GM12878 (cell line): ENCODE results near the gene PATL2. TPM values are rescaled to one million over a fixed set of nuclear protein-coding genes. Genes with fewer than 3 reads are reported as not detected.

Experiments used
- BACH1 ChIP-seq: fragments of 450-650 bp; IDR thresholded peaks from 2 replicates; pipeline ENCODE4 v1.6.1; 2017; ENCODE audit warnings: mild to moderate bottlenecking, borderline replicate concordance
- BCL3 ChIP-seq: IDR thresholded peaks from 2 replicates; pipeline ENCODE4 v1.6.1; 2011; ENCODE audit warnings: borderline replicate concordance, low read depth, mild to moderate bottlenecking, moderate library complexity, low read length; ENCODE audit not compliant: insufficient read depth, poor library complexity, severe bottlenecking
- BMI1 ChIP-seq: fragments of 450-650 bp; IDR thresholded peaks from 2 replicates; pipeline ENCODE4 v1.6.1; 2016; ENCODE audit warnings: mild to moderate bottlenecking, moderate library complexity, borderline replicate concordance
- CBFB ChIP-seq: IDR thresholded peaks from 2 replicates; pipeline ENCODE4 v1.6.1; 2016; ENCODE audit warnings: antibody characterized with exemption, low read depth
- CBX3 ChIP-seq: fragments of 200-600 bp; sonication (generic); IDR thresholded peaks from 2 replicates; pipeline ENCODE4 v1.6.1; 2016; ENCODE audit warnings: low read depth, borderline replicate concordance
- CBX5 ChIP-seq: sonication (generic); IDR thresholded peaks from 2 replicates; pipeline ENCODE4 v1.6.1; 2016; ENCODE audit warnings: low read depth, moderate library complexity, mild to moderate bottlenecking, inconsistent platforms
- ETV6 ChIP-seq, 2 experiments: fragments of 450-650 bp in 1 of 2; IDR thresholded peaks in 1 of 2; conservative IDR thresholded peaks in 1 of 2; 2 replicates each; pipeline ENCODE4 v1.6.1; 2014; ENCODE audit warnings: antibody characterized with exemption in 1 of 2, borderline replicate concordance in 1 of 2, low read depth in 1 of 2, mild to moderate bottlenecking in 1 of 2, moderate library complexity in 1 of 2
- GATAD2B ChIP-seq: fragments of 450-650 bp; conservative IDR thresholded peaks from 2 replicates; pipeline ENCODE4 v1.6.1; 2017; ENCODE audit warnings: low read depth, mild to moderate bottlenecking, moderate library complexity
- HDAC6 ChIP-seq: fragments of 200-600 bp; sonication (generic); IDR thresholded peaks from one replicate; pipeline ENCODE4 v1.8.0; 2017; ENCODE audit warnings: antibody characterized with exemption; ENCODE audit not compliant: unreplicated experiment
- IKZF2 ChIP-seq, 2 experiments: fragments of 450-650 bp; IDR thresholded peaks; 2 replicates each; pipeline ENCODE4 v1.6.1; 2017; ENCODE audit warnings: mild to moderate bottlenecking in 2 of 2, moderate library complexity in 2 of 2
- MLLT1 ChIP-seq: fragments of 450-650 bp; IDR thresholded peaks from 2 replicates; pipeline ENCODE4 v1.6.1; 2016; ENCODE audit warnings: mild to moderate bottlenecking
- NR2C2 ChIP-seq: IDR thresholded peaks from 2 replicates; pipeline ENCODE4 v1.6.1; 2011; ENCODE audit warnings: borderline replicate concordance, low read depth; ENCODE audit not compliant: control insufficient read depth, insufficient read length
- PML ChIP-seq: IDR thresholded peaks from 2 replicates; pipeline ENCODE4 v1.6.1; 2012; ENCODE audit warnings: low read length, inconsistent platforms
- POLR2AphosphoS5 ChIP-seq: IDR thresholded peaks from 2 replicates; pipeline ENCODE4 v1.6.1; 2011; ENCODE audit warnings: mild to moderate bottlenecking, low read length, inconsistent platforms
- RAD51 ChIP-seq: fragments of 450-650 bp; IDR thresholded peaks from 2 replicates; pipeline ENCODE4 v1.6.1; 2016; ENCODE audit warnings: moderate library complexity, mild to moderate bottlenecking, inconsistent platforms
- RELB ChIP-seq: fragments of 450-650 bp; IDR thresholded peaks from 2 replicates; pipeline ENCODE4 v1.6.1; 2017; ENCODE audit warnings: low read depth, mild to moderate bottlenecking, moderate library complexity
- SIX5 ChIP-seq: IDR thresholded peaks from 2 replicates; pipeline ENCODE4 v1.6.1; 2011; ENCODE audit warnings: mild to moderate bottlenecking, low read depth, low read length, moderate library complexity; ENCODE audit not compliant: severe bottlenecking
- TAF1 ChIP-seq: IDR thresholded peaks from 2 replicates; pipeline ENCODE4 v1.6.1; 2011; ENCODE audit warnings: mild to moderate bottlenecking, low read depth, low read length, borderline replicate concordance
- USF2 ChIP-seq: IDR thresholded peaks from 2 replicates; pipeline ENCODE4 v1.6.1; 2011; ENCODE audit warnings: low read depth, low read length, improper control_type of control experiment, borderline replicate concordance
- WRNIP1 ChIP-seq: IDR thresholded peaks from 2 replicates; pipeline ENCODE4 v1.6.1; 2011; ENCODE audit warnings: low read depth, low read length, improper control_type of control experiment, borderline replicate concordance
- ZBTB33 ChIP-seq: fragments of 450-650 bp; IDR thresholded peaks from 2 replicates; pipeline ENCODE4 v1.6.1; 2017; ENCODE audit warnings: mild to moderate bottlenecking
- ZNF217 ChIP-seq: fragments of 450-650 bp; IDR thresholded peaks from 2 replicates; pipeline ENCODE4 v1.6.1; 2017; ENCODE audit warnings: antibody characterized with exemption, mild to moderate bottlenecking
- polyA plus RNA-seq, 11 experiments: library from polyadenylated mRNA; depleted of rRNA in 4 of 11; unstranded in 6 of 11; stranded (reverse) in 5 of 11; fragments of >200 nt; fragmentation: Nextera tagmentation in 4 of 11; fragmentation: Illumina TruSeq in 1 of 11; extraction: Ambion mirVana in 4 of 11; extraction: Trizol in 1 of 11; gene quantifications; 1 replicate in 1 of 11; 2 replicates in 10 of 11; pipeline versions ENCODE4 v1.2.1 to v1.2.3, GENCODE V29; 2011 to 2016; ENCODE audit warnings: inconsistent platforms in 2 of 11, missing spikeins in 2 of 11, low read depth in 1 of 11
- total RNA-seq, 4 experiments: library from RNA; depleted of rRNA in 3 of 4; stranded (reverse); fragments of >200 nt in 3 of 4; fragmentation: Illumina TruSeq in 1 of 4; extraction: Trizol in 1 of 4; gene quantifications; 2 replicates each; pipeline versions ENCODE4 v1.2.1 to v1.2.3, GENCODE V29; 2013 to 2021

The PATL2 gene
- total and polyA plus RNA-seq, 10 of the 15 experiments (the other 5 are each of a cell fraction or from before 2014, with no cell fraction given) = 4.2 to 16.2 (median 12.1) TPM

GRCh38 chr15:44729408-44730127 lies 18.4 kb upstream of the PATL2 start (continued):
- TF ChIP-seq ZBTB33 (no peak), HDAC6 (peak; percentile 67), GATAD2B (0 out of 2 replicates have a peak, but pooled peaks have one; percentile 14), ZNF217 (no peak), POLR2AphosphoS5 (peak; percentile 86), TAF1 (no peak), CBFB (peak; percentile 12; the same call in 1 of the 2 replicates), ETV6 (conservative IDR thresholded peaks at IDR 0.05 in 1 of 2, IDR thresholded peaks at IDR 0.05 in 1 of 2; ENCODE audit: borderline replicate concordance in 1 of 2, low read depth in 1 of 2) (no peak), CBX5 (no peak), PML (no peak), NR2C2 (no peak), BCL3 (no peak), SIX5 (no peak), IKZF2 (IDR thresholded peaks at IDR 0.05) (no peak), RELB (no peak), CBX3 (no peak), WRNIP1 (no peak), BMI1 (no peak), MLLT1 (peak; percentile 56), USF2 (no peak), RAD51 (no peak), BACH1 (peak; percentile 18)
